ENCODE results near the gene ULK2.

GRCh38 chr17:19770985-19771735 lies 96.6 kb downstream of the ULK2 start:
- TF ChIP-seq ZNF274 (IDR thresholded peaks at IDR 0.05; ENCODE audit: low read depth, low read length), result no peak
- TF ChIP-seq SUZ12 (IDR thresholded peaks at IDR 0.05; ENCODE audit: extremely low read depth, insufficient read depth, insufficient read length), result no peak
- no peak for TF ChIP-seq YY1 (IDR thresholded peaks at IDR 0.05; ENCODE audit: insufficient read depth, insufficient read length)
